Measurements from ENCODE around the gene GJB5. TPM values are rescaled to one million over a fixed set of nuclear protein-coding genes. Genes with fewer than 3 reads are reported as not detected.

GJB5 gene
- total RNA-seq, 1 donor from 2014 or later: not detected

- peaks cover 17% of the 10 kb centered on the region for H3K27me3 Mint-ChIP-seq
- no peak overlapping the region for H3K27ac Mint-ChIP-seq
- DNase-seq: no peak
- intact Hi-C loops (cut with micrococcal nuclease): no loop called here
- no peaks in the 10 kb centered on the region for H3K36me3 Mint-ChIP-seq (ENCODE audit: low read depth)
- no peaks in the 10 kb centered on the region for H3K4me1 Mint-ChIP-seq
- no peak overlapping the region for H3K4me3 Mint-ChIP-seq
- no peaks in the 10 kb centered on the region for H3K9me3 Mint-ChIP-seq
Measured at GRCh38 chr1:34774957-34775356, 20.1 kb downstream of the GJB5 start.

DNA sequence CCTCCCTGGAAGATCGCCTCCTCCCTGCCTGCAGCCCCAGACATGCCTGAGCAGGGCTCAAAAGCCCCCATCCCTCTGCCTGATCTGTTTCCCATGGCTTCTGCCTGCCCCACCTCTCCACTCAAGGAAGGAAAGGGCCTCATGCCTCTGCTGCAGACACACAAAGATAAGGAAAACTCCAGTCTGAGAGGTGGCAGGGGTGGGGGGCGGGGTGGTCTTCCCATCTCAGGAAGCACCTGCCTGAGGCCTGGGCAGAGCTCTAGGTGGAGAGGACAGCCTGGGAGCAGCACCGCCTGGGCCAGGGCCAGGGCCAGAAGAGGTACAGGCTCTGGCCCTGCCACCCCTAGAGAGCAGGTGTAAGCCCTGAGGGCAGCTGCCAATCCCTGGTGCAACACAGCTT is 22.1 kb downstream of the GJB5 start:
- no peak for DNase-seq

GRCh38 chr1:34777519-34778321 is 22.9 kb downstream of the GJB5 start:
- H3K27me3 Mint-ChIP-seq: peaks cover 31% of the 10 kb centered on the region
- no peak for DNase-seq
- no peak overlapping the region for H3K27ac Mint-ChIP-seq
- no peak overlapping the region for H3K4me3 Mint-ChIP-seq
- intact Hi-C loops (cut with micrococcal nuclease): no loop called here
- H3K36me3 Mint-ChIP-seq (ENCODE audit: low read depth): no peaks in the 10 kb centered on the region
- no peaks in the 10 kb centered on the region for H3K4me1 Mint-ChIP-seq
- H3K9me3 Mint-ChIP-seq: no peaks in the 10 kb centered on the region

More for the DNA sequence above, 22.1 kb downstream of the GJB5 start:
- H3K27ac Mint-ChIP-seq: no peak overlapping the region
- no peaks in the 10 kb centered on the region for H3K9me3 Mint-ChIP-seq
- H3K4me1 Mint-ChIP-seq: no peaks in the 10 kb centered on the region
- H3K27me3 Mint-ChIP-seq: peaks cover 26% of the 10 kb centered on the region
- intact Hi-C loops (cut with micrococcal nuclease): no loop called here
- H3K4me3 Mint-ChIP-seq: no peak overlapping the region
- H3K36me3 Mint-ChIP-seq (ENCODE audit: low read depth): no peaks in the 10 kb centered on the region

GRCh38 chr1:34778381-34778780 is 23.5 kb downstream of the GJB5 start:
- H3K27ac Mint-ChIP-seq: no peak overlapping the region
- peaks cover 36% of the 10 kb centered on the region for H3K27me3 Mint-ChIP-seq
- no peaks in the 10 kb centered on the region for H3K9me3 Mint-ChIP-seq
- no peak for DNase-seq
- H3K4me1 Mint-ChIP-seq: no peaks in the 10 kb centered on the region
- intact Hi-C loops (cut with micrococcal nuclease): no loop called here
- no peak overlapping the region for H3K4me3 Mint-ChIP-seq
- no peaks in the 10 kb centered on the region for H3K36me3 Mint-ChIP-seq (ENCODE audit: low read depth)

GRCh38 chr1:34779005-34779404 is 24.2 kb downstream of the GJB5 start:
- H3K4me3 Mint-ChIP-seq: no peak overlapping the region
- H3K27ac Mint-ChIP-seq: no peak overlapping the region
- no peaks in the 10 kb centered on the region for H3K36me3 Mint-ChIP-seq (ENCODE audit: low read depth)
- H3K27me3 Mint-ChIP-seq: peaks cover 40% of the 10 kb centered on the region
- DNase-seq: no peak
- H3K9me3 Mint-ChIP-seq: no peaks in the 10 kb centered on the region
- H3K4me1 Mint-ChIP-seq: no peaks in the 10 kb centered on the region
- intact Hi-C loops (cut with micrococcal nuclease): no loop called here

- H3K36me3 Mint-ChIP-seq (ENCODE audit: low read depth): no peaks in the 10 kb centered on the region
- DNase-seq: no peak
- H3K4me3 Mint-ChIP-seq: no peak overlapping the region
- H3K27ac Mint-ChIP-seq: no peak overlapping the region
- H3K4me1 Mint-ChIP-seq: no peaks in the 10 kb centered on the region
- intact Hi-C loops (cut with micrococcal nuclease): no loop called here
- H3K27me3 Mint-ChIP-seq: peaks cover 42% of the 10 kb centered on the region
- no peaks in the 10 kb centered on the region for H3K9me3 Mint-ChIP-seq
Measured at GRCh38 chr1:34779526-34779925, 24.7 kb downstream of the GJB5 start.

- Mint-ChIP-seq H3K9me3 (no peaks in the 10 kb centered on the region), H3K27ac (no peak overlapping the region), H3K4me1 (no peaks in the 10 kb centered on the region), H3K36me3 (ENCODE audit: low read depth) (no peaks in the 10 kb centered on the region), H3K27me3 (peaks cover 42% of the 10 kb centered on the region), H3K4me3 (no peak overlapping the region)
- intact Hi-C loops (cut with micrococcal nuclease): no loop called here
- no peak for DNase-seq
Measured at GRCh38 chr1:34779962-34780361, 25.1 kb downstream of the GJB5 start.

- H3K36me3 Mint-ChIP-seq (ENCODE audit: low read depth): no peaks in the 10 kb centered on the region
- H3K27me3 Mint-ChIP-seq: peaks cover 42% of the 10 kb centered on the region
- intact Hi-C loops (cut with micrococcal nuclease): no loop called here
- H3K4me1 Mint-ChIP-seq: no peaks in the 10 kb centered on the region
- H3K9me3 Mint-ChIP-seq: no peaks in the 10 kb centered on the region
- H3K27ac Mint-ChIP-seq: no peak overlapping the region
- no peak for DNase-seq
- no peak overlapping the region for H3K4me3 Mint-ChIP-seq
Measured at GRCh38 chr1:34780528-34780927, 25.7 kb downstream of the GJB5 start.

DNA sequence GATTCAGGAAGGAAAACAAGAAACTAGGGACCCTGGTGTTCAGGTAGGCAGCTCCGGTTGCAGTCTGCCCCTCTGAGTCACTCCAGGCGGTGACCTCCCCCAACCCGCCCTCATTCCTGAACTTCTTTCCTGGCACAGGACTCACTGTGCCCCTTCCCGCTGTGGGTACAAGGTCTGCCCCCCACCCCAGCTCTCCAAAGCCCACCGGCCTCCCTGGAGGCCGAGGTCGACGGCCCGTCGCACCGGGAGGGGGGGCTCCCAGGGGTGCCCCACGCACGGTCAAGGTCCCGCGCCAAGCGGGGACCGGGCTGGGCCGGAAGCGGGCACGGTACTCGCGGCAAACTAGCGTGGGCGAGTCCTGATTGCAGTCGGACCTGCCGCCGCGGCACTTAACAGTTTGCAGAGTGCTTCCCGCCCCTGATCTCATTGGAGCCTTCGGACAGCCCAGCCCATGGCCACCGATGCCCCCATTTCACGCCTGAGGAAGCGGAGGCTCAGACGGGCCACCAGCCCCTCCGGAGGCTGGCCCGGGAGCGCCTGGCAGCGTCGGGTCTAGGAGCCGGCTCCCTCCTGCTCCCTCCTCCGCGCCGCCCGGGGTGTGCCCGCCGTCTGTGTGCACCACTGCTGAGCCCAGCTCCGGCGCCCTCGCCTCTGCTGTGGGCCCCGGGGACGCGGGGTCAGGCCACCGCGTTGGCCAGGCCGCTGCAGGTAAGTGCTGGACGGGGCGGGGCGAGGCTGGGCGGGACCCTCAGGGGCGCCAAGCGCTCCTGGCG is 26.4 kb downstream of the GJB5 start, which contains the start of gene GJB3:
GJB3 (plus strand) TSS at position 144 of the 773 bp plus-strand sequence. CDS start 3,549 bp downstream, outside the sequence.
- H3K27ac Mint-ChIP-seq: no peak within 1 kb of the TSS
- DNase-seq: no peak
- H3K4me1 Mint-ChIP-seq: no peaks in the 10 kb centered on the region
- no peaks in the 10 kb centered on the region for H3K36me3 Mint-ChIP-seq (ENCODE audit: low read depth)
- H3K9me3 Mint-ChIP-seq: no peaks in the 10 kb centered on the region
- H3K4me3 Mint-ChIP-seq: no peak within 1 kb of the TSS
- H3K27me3 Mint-ChIP-seq: peaks cover 42% of the 10 kb centered on the region
- intact Hi-C loops (cut with micrococcal nuclease): no loop called here

DNA sequence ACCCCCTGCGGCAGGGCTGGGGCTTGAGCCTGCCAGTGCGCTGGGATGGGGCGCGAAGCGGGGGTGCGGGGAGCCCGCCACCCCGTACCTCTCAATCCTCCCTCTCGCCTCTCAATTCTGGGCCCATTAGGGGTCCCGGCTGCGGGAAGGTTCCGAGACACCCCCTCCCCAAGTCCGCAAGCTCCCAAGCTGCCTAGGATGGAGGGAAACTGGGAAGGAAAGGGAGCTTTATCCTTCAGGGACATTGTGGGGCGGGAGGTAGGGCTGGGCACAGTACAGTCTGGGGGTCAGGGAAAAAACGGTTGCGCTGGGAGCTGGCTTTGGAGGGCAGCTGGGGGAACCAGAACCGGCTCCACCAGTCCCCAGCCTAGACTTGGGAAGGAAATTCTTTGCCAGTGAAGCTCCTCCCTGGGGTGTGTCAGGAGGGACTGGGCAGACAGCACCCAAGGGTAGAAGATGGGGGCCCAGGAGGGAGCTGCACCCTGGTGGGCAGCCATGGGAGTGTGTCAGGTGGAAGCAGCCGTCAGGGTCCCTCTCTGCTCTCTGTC is 27.1 kb downstream of the GJB5 start:
- Mint-ChIP-seq H3K9me3 (no peaks in the 10 kb centered on the region), H3K4me1 (peaks cover 2% of the 10 kb centered on the region), H3K4me3 (no peak overlapping the region), H3K27ac (no peak overlapping the region), H3K27me3 (peaks cover 42% of the 10 kb centered on the region), H3K36me3 (ENCODE audit: low read depth) (no peaks in the 10 kb centered on the region)
- DNase-seq: no peak
- intact Hi-C loops (cut with micrococcal nuclease): no loop called here

- DNase-seq: no peak
- no peaks in the 10 kb centered on the region for H3K9me3 Mint-ChIP-seq
- intact Hi-C loops (cut with micrococcal nuclease): no loop called here
- H3K27me3 Mint-ChIP-seq: peaks cover 27% of the 10 kb centered on the region
- H3K27ac Mint-ChIP-seq: no peak overlapping the region
- no peaks in the 10 kb centered on the region for H3K36me3 Mint-ChIP-seq (ENCODE audit: low read depth)
- no peak overlapping the region for H3K4me3 Mint-ChIP-seq
- H3K4me1 Mint-ChIP-seq: peaks cover 3% of the 10 kb centered on the region
Measured at GRCh38 chr1:34784751-34785221, 29.9 kb downstream of the GJB5 start.

- peaks cover 7% of the 10 kb centered on the region for H3K4me1 Mint-ChIP-seq
- H3K4me3 Mint-ChIP-seq: no peak overlapping the region
- intact Hi-C loops (cut with micrococcal nuclease): no loop called here
- H3K9me3 Mint-ChIP-seq: no peaks in the 10 kb centered on the region
- no peaks in the 10 kb centered on the region for H3K36me3 Mint-ChIP-seq (ENCODE audit: low read depth)
- DNase-seq: no peak
- no peak overlapping the region for H3K27ac Mint-ChIP-seq
- peaks cover 21% of the 10 kb centered on the region for H3K27me3 Mint-ChIP-seq
Measured at GRCh38 chr1:34785231-34785874, 30.5 kb downstream of the GJB5 start.

GRCh38 chr1:34785875-34786470 is 31.1 kb downstream of the GJB5 start:
- H3K4me1 Mint-ChIP-seq: peaks cover 11% of the 10 kb centered on the region
- no peaks in the 10 kb centered on the region for H3K9me3 Mint-ChIP-seq
- no peak overlapping the region for H3K4me3 Mint-ChIP-seq
- H3K27ac Mint-ChIP-seq: no peak overlapping the region
- peaks cover 17% of the 10 kb centered on the region for H3K27me3 Mint-ChIP-seq
- intact Hi-C loops (cut with micrococcal nuclease): loop anchor here (1.0 kb wide), 2 partner anchors 66 to 80 kb away; no protein-coding TSS in a partner anchor
- DNase-seq: no peak
- H3K36me3 Mint-ChIP-seq (ENCODE audit: low read depth): no peaks in the 10 kb centered on the region
